ENCODE measurements around the gene NLGN2. TPM values are rescaled to one million over a fixed set of nuclear protein-coding genes. Genes with fewer than 3 reads are reported as not detected.

NLGN2 gene
- total and polyA plus RNA-seq, 2 experiments from 2014 or later: 14.4 to 38.7 TPM

GRCh38 chr17:7388856-7389255, 18.8 kb upstream of the NLGN2 start:
- Mint-ChIP-seq H3K36me3 (ENCODE audit: low read depth) (peaks cover 33% of the 10 kb centered on the region), H3K4me1 (peaks cover 25% of the 10 kb centered on the region)
- no peak for DNase-seq (ENCODE audit: low spot score)

More at GRCh38 chr17:7388856-7389255, 18.8 kb upstream of the NLGN2 start:
- Mint-ChIP-seq H3K27me3 (ENCODE audit: insufficient read depth, low read depth, poor library complexity) (peaks cover 19% of the 10 kb centered on the region), H3K9me3 (no peaks in the 10 kb centered on the region), H3K27ac (no peak overlapping the region), H3K4me3 (no peak overlapping the region)
- Histone ChIP-seq H3K4me3 (no peak overlapping the region), H3K4me2 (no peak overlapping the region), H3K4me1 (ENCODE audit: insufficient read depth) (peaks cover 5% of the 10 kb centered on the region), H3K79me2 (replicated peaks; ENCODE audit: insufficient read depth) (no peaks in the 10 kb centered on the region), H3K9me2 (ENCODE audit: insufficient read depth) (no peaks in the 10 kb centered on the region), H3K27me3 (ENCODE audit: insufficient read depth) (no peaks in the 10 kb centered on the region), H3K27ac (ENCODE audit: low read depth) (no peak overlapping the region), H2AFZ (no peak overlapping the region), H3K36me3 (ENCODE audit: insufficient read depth) (peaks cover 4% of the 10 kb centered on the region), H4K20me1 (replicated peaks; ENCODE audit: insufficient read depth) (peaks cover 12% of the 10 kb centered on the region), H3F3A (replicated peaks; ENCODE audit: low read depth) (peaks cover 17% of the 10 kb centered on the region; the same call in 1 of the 2 replicates)
- no peak for ATAC-seq
- TF ChIP-seq CREB1 (CRISPR knock-in tag; IDR thresholded peaks at IDR 0.05; ENCODE audit: low read depth) (no peak), EZH2phosphoT487 (IDR thresholded peaks at IDR 0.05; ENCODE audit: unreplicated experiment) (no peak), POLR2AphosphoS5 (IDR thresholded peaks at IDR 0.05; ENCODE audit: low read depth) (no peak), JUNB (IDR thresholded peaks at IDR 0.05; ENCODE audit: unreplicated experiment) (no peak), REST (IDR thresholded peaks at IDR 0.05; ENCODE audit: unreplicated experiment) (no peak), ZNF462 (CRISPR knock-in tag; IDR thresholded peaks at IDR 0.05) (no peak), STAT1 (IDR thresholded peaks at IDR 0.05; ENCODE audit: unreplicated experiment) (no peak), ZNF331 (CRISPR knock-in tag; IDR thresholded peaks at IDR 0.05; ENCODE audit: low read depth) (no peak), CTCF (conservative IDR thresholded peaks at IDR 0.05; ENCODE audit: low read depth in 2 of 2) (no peak), ETS1 (IDR thresholded peaks at IDR 0.05) (no peak), NANOG (IDR thresholded peaks at IDR 0.05; ENCODE audit: borderline replicate concordance) (no peak), EZH2 (IDR thresholded peaks at IDR 0.05; ENCODE audit: low read depth, unreplicated experiment) (no peak), ZNF114 (CRISPR knock-in tag; IDR thresholded peaks at IDR 0.05) (no peak)

All from GM23338 (cell line).